PC-9 (cell line): ENCODE measurements around the gene ANKRD44.

Experiments
- EZH2 ChIP-seq: fragments of 200-600 bp; sonication (generic); IDR thresholded peaks from 2 replicates; pipeline ENCODE4 v1.8.0; 2017; ENCODE audit warnings: antibody characterized with exemption, low read depth
- TF ChIP-seq, protein P1 (sequence below): fragments of 200-600 bp; sonication (generic); conservative IDR thresholded peaks from 2 replicates; pipeline ENCODE4 v1.6.1; 2017; ENCODE audit warnings: mixed run types, antibody characterized with exemption, mild to moderate bottlenecking, moderate library complexity

DNA sequence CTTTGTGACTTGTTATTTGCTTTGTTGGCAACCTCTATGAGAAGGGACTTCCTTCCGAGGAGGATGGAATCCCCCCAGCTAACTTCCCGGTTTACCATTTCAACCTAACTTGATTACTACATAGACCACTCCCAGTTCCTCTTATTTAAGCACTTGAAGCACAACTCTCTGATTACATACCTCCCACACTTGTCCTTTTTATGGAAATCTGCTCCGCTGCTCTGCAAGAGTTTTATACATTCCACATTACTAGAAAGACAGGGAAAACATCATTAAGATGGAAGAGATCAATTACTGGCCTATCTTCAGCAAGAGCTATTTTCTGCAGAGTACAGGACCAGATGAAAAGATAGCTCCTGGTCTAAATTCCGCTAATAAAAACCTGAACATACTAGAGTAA, 224.1 kb downstream of the ANKRD44 start:
- TF ChIP-seq, protein P1, sequence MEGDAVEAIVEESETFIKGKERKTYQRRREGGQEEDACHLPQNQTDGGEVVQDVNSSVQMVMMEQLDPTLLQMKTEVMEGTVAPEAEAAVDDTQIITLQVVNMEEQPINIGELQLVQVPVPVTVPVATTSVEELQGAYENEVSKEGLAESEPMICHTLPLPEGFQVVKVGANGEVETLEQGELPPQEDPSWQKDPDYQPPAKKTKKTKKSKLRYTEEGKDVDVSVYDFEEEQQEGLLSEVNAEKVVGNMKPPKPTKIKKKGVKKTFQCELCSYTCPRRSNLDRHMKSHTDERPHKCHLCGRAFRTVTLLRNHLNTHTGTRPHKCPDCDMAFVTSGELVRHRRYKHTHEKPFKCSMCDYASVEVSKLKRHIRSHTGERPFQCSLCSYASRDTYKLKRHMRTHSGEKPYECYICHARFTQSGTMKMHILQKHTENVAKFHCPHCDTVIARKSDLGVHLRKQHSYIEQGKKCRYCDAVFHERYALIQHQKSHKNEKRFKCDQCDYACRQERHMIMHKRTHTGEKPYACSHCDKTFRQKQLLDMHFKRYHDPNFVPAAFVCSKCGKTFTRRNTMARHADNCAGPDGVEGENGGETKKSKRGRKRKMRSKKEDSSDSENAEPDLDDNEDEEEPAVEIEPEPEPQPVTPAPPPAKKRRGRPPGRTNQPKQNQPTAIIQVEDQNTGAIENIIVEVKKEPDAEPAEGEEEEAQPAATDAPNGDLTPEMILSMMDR, result no peak
- TF ChIP-seq EZH2, result no peak
